SK-N-MC (cell line): ENCODE data around the gene PAPOLA.

Experiments
- EZH2 ChIP-seq: fragments of 200-600 bp; sonication (generic); IDR thresholded peaks from one replicate; pipeline ENCODE4 v1.6.1; 2017; ENCODE audit warnings: antibody characterized with exemption
- POLR2AphosphoS5 ChIP-seq: IDR thresholded peaks from 2 replicates; pipeline ENCODE4 v1.6.1; 2012; ENCODE audit warnings: mild to moderate bottlenecking, low read depth, low read length, borderline replicate concordance

GRCh38 chr14:96452684-96453083 is 49.5 kb upstream of the PAPOLA start:
- TF ChIP-seq POLR2AphosphoS5 (no peak), EZH2 (no peak)
